ENCODE data around the gene KLHL42.
"Not testable (repeated sequence)": the region's sequence is repeated elsewhere in the genome, so short reads cannot be mapped to it uniquely, and the experiment has no call there.

KLHL42 gene, protein sequence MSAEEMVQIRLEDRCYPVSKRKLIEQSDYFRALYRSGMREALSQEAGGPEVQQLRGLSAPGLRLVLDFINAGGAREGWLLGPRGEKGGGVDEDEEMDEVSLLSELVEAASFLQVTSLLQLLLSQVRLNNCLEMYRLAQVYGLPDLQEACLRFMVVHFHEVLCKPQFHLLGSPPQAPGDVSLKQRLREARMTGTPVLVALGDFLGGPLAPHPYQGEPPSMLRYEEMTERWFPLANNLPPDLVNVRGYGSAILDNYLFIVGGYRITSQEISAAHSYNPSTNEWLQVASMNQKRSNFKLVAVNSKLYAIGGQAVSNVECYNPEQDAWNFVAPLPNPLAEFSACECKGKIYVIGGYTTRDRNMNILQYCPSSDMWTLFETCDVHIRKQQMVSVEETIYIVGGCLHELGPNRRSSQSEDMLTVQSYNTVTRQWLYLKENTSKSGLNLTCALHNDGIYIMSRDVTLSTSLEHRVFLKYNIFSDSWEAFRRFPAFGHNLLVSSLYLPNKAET

DNA sequence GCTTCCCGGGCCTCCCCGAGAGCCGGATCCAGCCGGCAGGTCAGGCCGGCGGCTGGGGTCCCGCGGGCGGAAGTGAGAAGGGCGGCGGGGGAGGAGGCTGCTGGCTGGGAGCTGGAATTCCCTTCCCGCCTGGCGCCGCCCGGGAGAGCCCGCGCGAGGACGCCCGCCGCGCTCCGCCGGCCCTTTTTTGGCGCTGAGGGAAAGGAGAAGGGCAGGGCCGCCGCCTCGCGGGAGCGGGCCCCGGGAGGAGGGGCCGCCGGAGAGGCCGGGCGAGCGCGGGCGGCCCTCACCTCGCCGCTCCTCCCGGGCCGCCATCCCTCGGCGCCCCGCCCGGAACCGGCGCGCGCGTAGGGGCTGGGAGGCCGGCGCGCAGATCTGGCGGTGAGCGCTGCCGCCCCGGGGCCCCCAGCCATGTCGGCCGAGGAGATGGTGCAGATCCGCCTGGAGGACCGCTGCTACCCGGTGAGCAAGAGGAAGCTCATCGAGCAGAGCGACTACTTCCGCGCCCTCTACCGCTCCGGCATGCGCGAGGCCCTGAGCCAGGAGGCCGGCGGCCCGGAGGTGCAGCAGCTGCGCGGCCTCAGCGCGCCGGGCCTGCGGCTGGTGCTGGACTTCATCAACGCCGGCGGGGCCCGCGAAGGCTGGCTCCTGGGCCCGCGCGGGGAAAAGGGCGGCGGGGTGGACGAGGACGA is at the start of gene KLHL42, which contains the start of gene MANSC4:
TSS of gene KLHL42 (plus strand) at position 314 of the 692 bp plus-strand sequence. CDS start at position 412, 98 bp downstream.
TSS of gene MANSC4 (minus strand) at position 317 of the 692 bp plus-strand sequence. CDS start 8,960 bp downstream, outside the sequence.
- DNase-seq, result peak; percentile 2

DNA sequence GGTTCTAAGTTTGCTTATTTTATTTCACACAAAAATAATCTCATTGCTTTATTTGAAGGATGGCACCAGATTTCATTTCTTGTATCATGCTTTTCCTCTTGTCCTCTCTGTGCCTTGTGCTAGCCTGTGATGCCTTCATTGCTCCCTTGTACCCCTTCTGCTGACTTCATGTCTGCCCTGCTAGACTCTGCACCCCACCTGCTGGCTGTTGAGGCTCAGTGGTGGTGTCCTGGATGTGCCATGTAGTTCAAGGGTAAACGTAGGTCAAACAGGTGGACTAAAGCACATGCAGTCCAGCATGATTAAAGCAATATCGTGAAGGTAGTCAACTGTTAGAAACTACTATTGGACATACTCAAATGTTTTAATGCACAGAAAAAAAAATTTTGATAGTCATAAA is 47.8 kb upstream of the KLHL42 start:
- no peak for DNase-seq

DNA sequence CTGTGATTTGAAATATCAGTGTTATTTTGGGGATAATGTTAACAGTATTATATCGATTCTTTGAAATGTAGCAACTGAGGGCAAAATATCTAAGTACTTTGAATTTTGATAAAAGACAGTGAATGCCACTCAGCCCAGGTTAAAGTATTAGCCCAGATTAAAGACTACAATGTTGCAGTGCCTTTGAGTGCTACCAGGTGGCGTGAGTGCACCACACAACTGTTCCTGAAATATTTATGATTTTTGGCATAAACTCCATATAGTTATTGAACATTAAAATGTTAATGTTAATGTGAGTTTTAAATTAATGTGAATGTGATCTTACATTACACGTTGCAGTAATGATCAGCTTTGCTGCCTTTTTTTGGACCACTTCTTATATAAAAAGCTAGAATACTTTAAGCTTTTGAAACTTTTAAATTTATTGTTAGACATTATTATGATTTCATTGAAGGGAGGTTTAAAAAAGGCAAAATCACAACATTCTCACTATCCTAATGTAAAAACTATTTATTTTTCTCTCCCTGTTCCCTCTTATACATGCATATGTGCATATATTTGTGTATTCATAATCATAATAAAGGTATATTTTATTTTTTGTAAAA is 46.9 kb upstream of the KLHL42 start:
- peak; percentile 0 for DNase-seq

DNA sequence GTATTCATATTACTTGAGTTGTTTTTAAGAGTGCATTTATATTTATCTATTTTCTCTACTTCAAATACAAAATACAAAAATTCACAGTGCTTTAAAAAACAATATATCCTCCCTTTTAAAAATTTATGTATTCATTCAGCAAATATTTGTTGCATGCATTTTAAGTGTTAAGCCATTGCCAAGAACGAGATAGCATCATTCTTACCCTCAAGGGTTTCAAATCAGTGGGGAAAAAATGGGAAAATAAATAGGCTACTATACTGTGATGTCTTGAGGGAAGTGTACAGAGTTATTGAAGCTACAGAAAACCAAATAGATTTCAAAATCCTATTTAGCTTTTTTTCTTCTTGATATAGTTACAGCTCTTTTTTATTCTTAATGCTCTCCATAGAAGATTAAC is 46.2 kb upstream of the KLHL42 start:
- no peak for DNase-seq

DNA sequence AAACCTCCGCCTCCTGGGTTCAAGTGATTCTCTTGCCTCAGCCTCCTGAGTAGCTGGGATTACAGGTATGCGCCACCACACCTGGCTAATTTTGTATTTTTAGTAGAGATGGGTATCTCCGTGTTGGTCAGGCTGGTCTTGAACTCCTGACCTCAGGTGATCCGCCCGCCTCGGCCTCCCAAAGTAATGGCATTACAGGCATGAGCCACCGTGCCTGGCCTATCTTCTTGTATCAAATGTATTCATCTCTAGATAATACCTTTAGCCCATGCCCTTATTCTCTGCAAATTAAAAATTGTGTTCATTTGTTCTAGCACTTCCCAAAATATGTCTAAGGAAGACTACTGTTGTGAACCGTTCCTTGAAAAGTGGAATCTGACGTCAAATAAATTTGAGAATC is 45.7 kb upstream of the KLHL42 start:
- not testable (repeated sequence) for DNase-seq

DNA sequence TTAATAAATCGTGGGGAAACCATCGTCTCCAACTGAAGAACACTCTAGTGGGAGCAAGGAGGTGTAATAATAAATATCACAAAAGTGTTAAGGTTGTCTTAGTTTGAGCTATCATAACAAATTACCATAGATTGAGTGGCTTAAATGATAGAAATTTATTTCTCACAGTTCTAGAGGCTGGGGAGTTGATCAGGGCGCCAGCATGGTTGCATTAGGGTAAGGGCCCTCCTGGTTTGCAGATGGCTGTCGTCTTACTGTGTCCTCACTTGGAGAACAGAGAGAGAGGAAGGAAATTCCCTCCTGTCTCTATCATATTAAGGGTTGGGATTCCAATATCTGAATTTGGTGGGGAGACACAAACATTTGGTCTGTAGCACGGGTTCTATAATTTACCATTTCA is 36.4 kb upstream of the KLHL42 start:
- DNase-seq, result no peak

DNA sequence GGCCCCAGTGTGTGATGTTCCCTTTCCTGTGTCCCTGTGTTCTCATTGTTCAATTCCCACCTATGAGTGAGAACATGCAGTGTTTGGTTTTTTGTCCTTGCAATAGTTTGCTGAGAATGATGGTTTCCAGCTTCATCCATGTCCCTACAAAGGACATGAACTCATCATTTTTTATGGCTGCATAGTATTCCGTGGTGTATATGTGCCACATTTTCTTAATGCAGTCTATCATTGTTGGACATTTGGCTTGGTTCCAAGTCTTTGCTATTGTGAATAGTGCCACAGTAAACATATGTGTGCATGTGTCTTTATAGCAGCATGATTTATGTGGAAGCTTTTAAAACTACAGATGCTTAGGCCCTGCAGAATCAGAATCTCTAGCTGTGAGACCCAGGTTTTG is 34.3 kb upstream of the KLHL42 start:
- DNase-seq, result not testable (repeated sequence)

DNA sequence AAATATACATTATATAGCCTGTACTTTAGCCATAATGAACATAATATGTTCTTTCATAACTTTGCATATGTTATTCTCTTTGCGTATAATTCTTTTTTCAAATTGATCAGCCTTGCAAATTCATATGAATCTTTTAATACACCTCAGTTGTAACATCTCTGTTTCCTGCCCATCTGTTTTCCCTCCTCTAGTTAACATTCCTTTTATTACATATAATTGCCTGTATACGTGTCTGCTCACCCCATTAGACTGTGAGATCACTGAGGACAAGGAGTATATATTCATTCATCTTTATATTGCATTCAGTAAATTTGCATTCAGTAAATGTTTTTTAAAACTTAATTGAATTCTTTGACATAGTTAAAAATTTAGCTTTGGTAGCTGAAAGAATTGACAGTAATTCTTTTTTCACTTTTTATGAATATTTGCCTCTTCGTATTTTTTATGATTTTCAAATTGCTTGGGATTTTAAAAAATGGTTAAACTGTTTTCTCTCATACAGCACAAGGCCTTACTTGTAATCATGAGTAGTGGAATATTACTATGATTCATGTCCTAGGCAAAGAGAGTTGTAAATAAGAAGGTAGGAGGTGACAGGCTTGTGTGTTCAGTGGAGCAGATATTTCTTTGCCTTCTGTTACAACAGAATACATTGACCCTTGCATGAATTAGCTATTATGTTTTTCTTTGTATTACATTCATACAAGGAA is 32.8 kb upstream of the KLHL42 start:
- no peak for DNase-seq

DNA sequence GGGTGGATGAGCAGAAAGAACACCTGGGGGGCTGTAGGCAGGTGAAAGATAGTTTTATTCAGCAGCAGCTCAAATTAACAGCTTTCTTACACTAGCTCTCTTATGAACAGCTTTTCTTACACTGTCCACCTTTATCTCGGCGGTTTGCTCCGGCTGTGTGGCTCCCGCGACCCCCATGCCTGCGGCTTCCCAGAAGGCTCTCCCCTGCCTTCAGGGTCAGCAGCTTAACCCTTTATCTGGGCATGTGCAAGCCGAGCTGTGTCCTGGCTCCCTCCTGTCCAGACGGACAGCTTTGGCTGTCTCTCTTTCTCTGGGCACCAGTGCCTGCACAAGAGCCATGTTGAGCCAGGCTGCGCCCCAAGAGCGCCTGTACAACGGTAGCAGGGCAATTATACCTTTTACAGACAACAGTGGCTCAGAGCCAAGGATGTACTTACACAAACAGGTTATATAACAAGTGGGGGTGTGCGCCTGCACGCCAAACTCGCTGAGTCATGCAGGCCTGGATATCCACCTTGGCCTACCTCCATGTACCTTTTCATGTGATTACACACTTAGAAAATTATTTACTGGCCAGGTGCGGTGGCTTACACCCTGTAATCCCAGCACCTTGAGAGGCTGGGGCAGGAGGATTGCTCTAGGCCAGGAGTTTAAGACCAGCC is 28.5 kb upstream of the KLHL42 start:
- no peak for DNase-seq

DNA sequence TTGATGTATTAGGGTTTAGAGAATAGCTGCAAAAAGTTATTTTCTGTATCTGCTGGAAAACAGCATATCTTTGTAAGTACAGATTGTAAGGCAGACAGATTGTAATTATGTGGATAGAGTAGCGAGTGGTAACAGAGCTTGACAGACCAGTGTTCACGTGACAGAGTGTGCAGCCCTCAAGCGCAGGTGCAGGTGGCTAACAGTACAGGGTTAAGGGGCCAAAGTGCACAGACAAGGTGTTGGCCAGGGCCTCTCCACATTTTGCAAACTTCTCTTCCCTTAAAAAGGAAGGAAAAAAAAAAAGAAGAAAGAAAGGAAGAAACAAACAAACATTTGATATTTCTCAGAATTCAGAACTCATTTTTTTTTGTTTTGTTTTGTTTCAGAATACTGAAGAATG is 25.2 kb upstream of the KLHL42 start:
- DNase-seq, result no peak

DNA sequence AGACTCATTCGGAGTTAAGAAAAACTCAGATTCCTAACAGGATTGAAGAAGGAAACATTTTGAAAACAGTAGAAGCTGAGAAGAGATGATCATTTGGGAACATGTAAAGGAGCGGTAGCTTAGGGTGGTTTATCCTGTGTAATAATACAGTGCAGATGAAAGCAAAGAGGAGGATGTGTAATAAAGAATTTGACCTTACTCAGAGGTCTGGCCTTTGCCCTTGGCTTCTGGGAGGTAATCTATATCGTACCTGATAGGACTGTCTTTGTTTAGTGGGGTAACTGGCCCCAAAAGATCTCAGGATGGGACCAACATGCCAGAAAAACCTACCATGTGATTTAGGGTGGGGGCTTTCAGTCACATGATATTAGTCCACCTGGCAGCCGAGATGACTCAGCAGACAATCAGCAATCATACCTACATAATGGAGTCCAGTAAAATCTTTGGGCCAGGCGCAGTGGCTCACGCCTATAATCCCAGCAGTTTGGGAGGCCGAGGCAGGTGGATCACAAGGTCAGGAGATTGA is 23.3 kb upstream of the KLHL42 start:
- no peak for DNase-seq

DNA sequence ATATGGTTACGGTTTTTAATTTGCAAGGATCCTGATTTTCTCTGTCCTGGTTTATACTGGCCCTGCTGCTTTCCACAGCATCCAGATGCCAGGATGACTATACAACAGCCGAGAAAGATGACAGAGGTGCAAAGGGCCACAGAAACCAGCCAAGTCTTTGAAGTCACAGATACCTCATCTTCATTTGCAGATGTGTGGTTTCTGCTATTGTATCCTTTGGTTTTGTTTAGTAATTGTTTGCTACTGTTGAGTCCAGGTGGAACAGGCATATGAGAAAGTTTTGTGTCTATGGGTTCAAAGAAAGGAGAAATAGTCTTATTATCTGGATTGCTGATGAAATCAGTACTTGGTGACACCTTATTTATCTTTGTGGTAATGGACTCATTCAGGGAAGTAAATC is 17.3 kb upstream of the KLHL42 start:
- DNase-seq, result no peak

DNA sequence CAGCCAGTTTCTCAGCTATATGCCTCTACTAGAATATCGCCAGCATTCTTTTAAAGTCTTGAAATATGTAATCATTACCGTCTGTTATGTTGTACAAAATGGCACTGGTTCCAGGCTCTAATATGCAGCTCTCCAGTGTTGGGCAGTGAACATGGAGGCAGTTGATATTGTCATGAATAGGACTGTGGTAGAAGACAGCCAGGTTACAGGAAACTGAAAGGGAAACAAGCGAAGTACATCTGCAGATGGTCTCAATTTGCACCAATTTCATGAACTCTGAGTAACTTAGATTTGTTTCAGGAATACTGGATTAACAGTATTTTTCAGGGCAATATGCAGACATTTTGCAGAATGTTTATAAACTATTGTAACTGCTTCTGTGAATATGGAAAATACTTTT is 13.4 kb upstream of the KLHL42 start:
- DNase-seq, result no peak

DNA sequence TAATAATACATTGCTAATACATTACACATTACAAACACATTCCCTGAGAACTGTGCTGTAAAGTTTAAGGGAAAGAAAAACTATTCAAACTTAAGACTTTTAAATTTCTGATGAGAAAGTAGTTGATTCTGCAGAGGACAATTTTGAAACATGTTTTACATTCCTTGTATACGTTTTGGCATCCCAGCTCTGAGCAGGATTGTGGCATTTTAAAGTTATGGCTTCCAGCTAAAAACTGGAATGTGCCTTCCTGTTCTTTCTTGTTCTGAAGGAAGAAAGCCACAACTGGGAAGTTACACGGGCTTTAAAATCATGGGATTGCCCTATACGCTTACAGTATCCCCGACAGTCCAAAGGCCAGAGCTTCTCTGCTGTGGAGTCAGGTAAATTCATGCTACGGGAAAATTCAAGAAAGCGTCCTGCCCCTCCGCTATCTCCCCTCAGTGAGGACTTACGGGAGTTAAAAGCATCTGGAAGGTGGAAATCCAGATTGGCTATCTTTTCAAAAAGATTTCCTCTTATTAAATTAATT is 10.8 kb upstream of the KLHL42 start:
- DNase-seq, result no peak

DNA sequence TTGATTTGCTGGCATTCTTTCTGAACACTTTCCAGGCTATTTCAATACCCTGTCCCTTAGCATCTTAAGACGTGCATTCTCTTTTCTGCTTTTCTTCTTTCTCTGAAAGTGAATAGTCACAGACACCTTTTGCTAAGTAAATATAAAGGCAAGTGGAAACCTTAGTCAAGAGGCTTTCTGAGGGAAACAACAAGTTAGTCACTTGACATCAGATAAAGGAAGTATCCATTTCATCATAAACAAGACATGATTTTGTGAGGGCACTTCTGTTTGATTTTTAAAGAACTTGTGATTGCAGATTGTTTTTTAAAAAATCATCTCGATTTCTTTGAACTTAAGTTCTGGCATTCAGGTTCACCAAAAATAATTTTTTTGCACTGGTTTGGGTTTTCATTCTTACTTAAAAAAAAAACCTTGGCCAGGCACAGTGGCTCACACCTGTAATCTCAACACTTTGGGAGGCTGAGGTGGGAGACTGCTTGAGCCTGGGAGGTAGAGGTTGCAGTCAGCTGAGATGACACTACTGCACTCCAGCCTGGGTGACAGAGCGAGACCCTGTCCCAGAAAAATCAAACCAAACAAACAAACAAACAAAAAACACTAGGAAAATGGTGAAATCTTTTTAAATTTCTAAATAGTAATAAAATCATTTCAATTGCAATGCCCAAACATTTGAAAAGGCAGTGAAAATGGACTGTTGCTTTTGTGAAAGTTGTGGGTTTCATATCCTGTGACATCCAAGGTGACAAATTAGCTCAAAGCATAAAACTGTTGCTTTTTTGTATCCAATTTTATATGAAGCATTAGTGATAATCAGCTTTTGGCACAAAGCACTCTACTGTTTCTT is 8.3 kb upstream of the KLHL42 start:
- no peak for DNase-seq

DNA sequence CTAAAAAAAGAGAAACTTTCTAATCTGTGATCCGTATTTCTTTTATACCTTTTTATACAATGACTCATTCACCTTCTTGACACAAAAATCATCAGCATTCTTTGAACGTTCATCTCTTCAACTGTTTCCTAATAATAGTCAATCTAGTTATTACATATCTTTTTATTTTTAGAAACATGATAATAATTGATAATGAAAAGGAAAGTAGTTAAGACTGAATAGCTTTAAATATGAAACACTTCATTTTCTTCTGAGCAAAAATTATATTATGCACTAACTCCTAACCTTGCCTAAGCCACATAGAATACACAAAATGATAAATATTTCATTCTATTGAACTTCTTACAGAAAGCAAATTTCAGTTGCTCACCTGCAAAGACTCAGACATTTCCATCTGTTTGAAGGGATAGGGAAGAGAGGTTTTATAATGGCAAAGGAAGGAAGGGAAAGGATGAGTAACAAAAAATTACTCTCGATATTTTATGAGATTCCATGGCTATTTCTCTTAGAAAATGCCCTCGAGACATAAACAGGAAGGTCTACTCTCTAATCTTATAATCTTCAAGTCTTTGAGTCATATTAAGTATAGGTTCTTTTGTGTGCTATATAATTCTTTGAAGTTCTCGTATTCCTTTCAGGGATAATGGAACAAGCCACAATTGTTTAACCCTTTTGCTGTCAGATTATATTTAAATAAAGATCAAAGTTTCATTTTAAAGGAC is 7.5 kb upstream of the KLHL42 start:
- no peak for DNase-seq

DNA sequence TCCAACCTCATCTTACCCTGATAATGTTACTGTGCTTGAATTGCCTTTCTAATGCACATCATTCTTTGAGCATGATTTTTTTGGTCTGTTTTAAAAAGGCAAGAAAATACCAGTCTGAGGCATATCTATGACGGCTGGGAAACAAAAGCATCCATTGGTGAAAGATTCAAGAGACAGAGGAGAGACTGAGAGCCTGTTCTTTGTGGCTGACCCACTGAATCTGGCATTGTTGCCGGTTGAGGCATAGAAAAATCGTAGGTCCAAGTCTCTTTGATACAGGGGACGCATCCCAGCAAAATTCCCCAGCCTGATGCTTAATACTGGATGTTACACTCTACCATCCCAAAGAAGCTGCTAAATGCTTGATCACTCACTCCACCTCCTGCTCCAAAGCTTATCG is 2.9 kb upstream of the KLHL42 start:
- DNase-seq, result no peak

DNA sequence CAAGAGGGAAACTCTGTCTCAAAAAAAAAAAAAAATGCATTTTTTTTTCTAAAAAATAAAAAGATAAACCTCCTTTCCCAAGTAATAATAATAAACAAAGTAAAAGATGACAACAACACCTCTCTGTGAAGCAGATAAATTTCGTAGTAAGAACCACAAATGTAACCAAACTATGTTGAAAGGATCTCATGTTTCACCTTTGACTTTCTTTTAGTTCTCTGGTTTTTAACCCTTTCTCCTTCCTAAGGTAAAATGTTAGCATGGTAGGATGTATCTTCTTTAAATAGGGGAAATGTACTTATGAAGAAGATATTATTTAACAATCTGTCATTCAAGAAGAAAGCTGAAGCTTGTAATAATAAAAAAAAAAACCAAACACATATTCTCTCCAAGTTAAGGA is 1.8 kb upstream of the KLHL42 start:
- DNase-seq, result no peak

DNA sequence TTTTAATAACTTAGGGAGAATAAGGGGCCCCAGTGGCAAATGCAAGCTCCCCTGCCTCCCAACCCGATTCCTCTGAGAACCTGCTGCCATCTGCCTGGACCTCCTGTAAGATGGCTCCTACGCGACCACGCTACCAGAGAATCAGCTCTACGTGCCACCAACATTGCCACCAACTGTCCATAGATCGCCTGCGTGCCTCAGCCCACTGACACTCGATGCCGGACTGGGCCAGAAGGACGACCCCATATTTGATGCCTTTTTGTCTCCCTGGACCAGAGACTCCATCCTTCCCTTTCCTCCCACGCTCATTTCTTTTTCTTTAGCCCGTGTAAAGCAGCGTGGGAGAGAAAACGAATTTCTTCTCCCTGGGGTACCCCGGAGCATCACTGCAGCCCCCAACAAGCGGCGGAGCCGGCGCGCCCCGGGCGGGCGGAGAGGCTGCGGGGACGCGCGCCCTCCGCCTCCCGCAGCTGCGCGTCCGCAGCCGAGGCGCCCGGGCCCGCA is 565 bp upstream of the KLHL42 start:
- DNase-seq, result no peak

Measured in NCI-H748 treated with DMSO at 0.1 percent for 48 hours (cell line).